Endothelial cell of umbilical vein (primary cell): ENCODE results near the gene TNFRSF11A. TPM values are rescaled to one million over a fixed set of nuclear protein-coding genes. Genes with fewer than 3 reads are reported as not detected.

Source experiments
- BruUV-seq: library from RNA; stranded (reverse); fragments of 400-500 nt; replicated peaks from 2 replicates; lab custom pipeline; 2021; lab: Mats Ljungman, UMichigan
- CTCF ChIA-PET: fragments of 300-600, 350-600 bp; sonication (Branson Sonifier 250); formaldehyde crosslinking; loops from one replicate; lab custom pipeline; 2021; ENCODE audit warnings: antibody characterized with exemption, inconsistent platforms; lab: Charles Lee
- POLR2A ChIA-PET: fragments of 300-600, 350-600 bp; sonication (Branson Sonifier 250); formaldehyde crosslinking; loops from one replicate; lab custom pipeline; 2021; ENCODE audit warnings: antibody characterized with exemption, inconsistent platforms; lab: Charles Lee
- DNase-seq: peaks from one replicate; pipeline ENCODE4 v3.0.0-alpha.2; 2011; ENCODE audit warnings: low read depth, low spot score
- FAIRE-seq: peaks from 2 replicates; lab custom pipeline; 2011; peaks lifted over from hg19 to GRCh38; lab: Jason Lieb, UNC
- H2AFZ ChIP-seq: 2 replicates; pipeline ENCODE4 v1.6.0; 2012; ENCODE audit warnings: low read depth, low read length, control low read depth, inconsistent platforms
- H3K27ac ChIP-seq: 2 replicates; pipeline ENCODE4 v1.5.1; 2011; ENCODE audit warnings: low read depth, mild to moderate bottlenecking, control low read depth, low read length, moderate library complexity; ENCODE audit not compliant: insufficient read depth
- H3K27me3 ChIP-seq, 2 experiments: 2 replicates each; pipeline versions ENCODE4 v1.6.0 to v1.6.1; 2011; ENCODE audit warnings: low read length in 2 of 2, mixed read lengths in 1 of 2; ENCODE audit not compliant: control insufficient read depth in 2 of 2, insufficient read depth in 2 of 2
- H3K36me3 ChIP-seq, 2 experiments: 2 replicates in 1 of 2; 3 replicates in 1 of 2; pipeline ENCODE4 v1.5.1; 2011; ENCODE audit warnings: low read length in 2 of 2, mild to moderate bottlenecking in 1 of 2, moderate library complexity in 1 of 2; ENCODE audit not compliant: control insufficient read depth in 2 of 2, insufficient read depth in 2 of 2; ENCODE audit errors: extremely low read depth in 1 of 2
- H3K4me1 ChIP-seq: 3 replicates; pipeline ENCODE4 v1.5.1; 2011; ENCODE audit warnings: mild to moderate bottlenecking, low read length; ENCODE audit not compliant: control insufficient read depth, insufficient read depth; ENCODE audit errors: extremely low read depth
- H3K4me2 ChIP-seq: 2 replicates; pipeline ENCODE4 v1.6.1; 2011; ENCODE audit warnings: low read length, control low read depth, mixed read lengths; ENCODE audit not compliant: insufficient read depth
- H3K4me3 ChIP-seq, 3 experiments: fragments of 200-600 bp in 1 of 3; sonication (generic), shearing (Covaris generic) in 1 of 3; replicated peaks in 1 of 3; 2 replicates each; pipeline ENCODE4 v1.5.1; 2011 to 2016; ENCODE audit warnings: control low read depth in 3 of 3, low read length in 3 of 3, mild to moderate bottlenecking in 2 of 3, inconsistent platforms in 1 of 3, low read depth in 1 of 3, moderate library complexity in 1 of 3; ENCODE audit not compliant: insufficient read depth in 1 of 3
- H3K79me2 ChIP-seq: 2 replicates; pipeline ENCODE4 v1.6.0; 2012; ENCODE audit warnings: low read length, inconsistent platforms; ENCODE audit not compliant: control insufficient read depth, insufficient read depth
- H3K9ac ChIP-seq: replicated peaks from 2 replicates; pipeline ENCODE3; 2011; ENCODE audit warnings: low read length, control low read depth; ENCODE audit not compliant: insufficient read depth; ENCODE audit errors: extremely low read depth
- H3K9me1 ChIP-seq: replicated peaks from 3 replicates; pipeline ENCODE4 v1.6.0; 2011; ENCODE audit warnings: mild to moderate bottlenecking, low read length; ENCODE audit not compliant: control insufficient read depth, insufficient read depth; ENCODE audit errors: extremely low read depth
- H3K9me3 ChIP-seq: replicated peaks from 2 replicates; pipeline ENCODE4 v1.5.1; 2012; ENCODE audit warnings: low read length, inconsistent platforms; ENCODE audit not compliant: control insufficient read depth, insufficient read depth
- H4K20me1 ChIP-seq: replicated peaks from 2 replicates; pipeline ENCODE3; 2011; ENCODE audit warnings: mild to moderate bottlenecking, low read length; ENCODE audit not compliant: control insufficient read depth, insufficient read depth; ENCODE audit errors: extremely low read depth
- EZH2 ChIP-seq: IDR thresholded peaks from 2 replicates; pipeline ENCODE4 v1.6.1; 2012; ENCODE audit warnings: borderline replicate concordance, low read depth, mild to moderate bottlenecking, moderate library complexity, low read length, inconsistent platforms; ENCODE audit not compliant: severe bottlenecking
- FOS ChIP-seq: IDR thresholded peaks from 2 replicates; pipeline ENCODE4 v1.6.1; 2011; ENCODE audit warnings: mild to moderate bottlenecking, low read length, moderate library complexity, borderline replicate concordance; ENCODE audit not compliant: insufficient read depth
- GATA2 ChIP-seq: IDR thresholded peaks from 2 replicates; pipeline ENCODE4 v1.7.0; 2011; ENCODE audit warnings: low read depth, mild to moderate bottlenecking, moderate library complexity, mixed read lengths, low read length; ENCODE audit not compliant: insufficient read length, insufficient read depth
- JUN ChIP-seq: IDR thresholded peaks from 2 replicates; pipeline ENCODE4 v1.6.1; 2011; ENCODE audit warnings: borderline replicate concordance, low read depth; ENCODE audit not compliant: insufficient read length, insufficient read depth
- MYC ChIP-seq: IDR thresholded peaks from one replicate; pipeline ENCODE4 v1.6.1; 2011; ENCODE audit warnings: mild to moderate bottlenecking, low read depth, low read length
- POLR2A ChIP-seq: IDR thresholded peaks from 2 replicates; pipeline ENCODE4 v1.6.1; 2012; ENCODE audit warnings: low read depth, mild to moderate bottlenecking, control low read depth, low read length
- POLR2AphosphoS5 ChIP-seq: IDR thresholded peaks from 2 replicates; pipeline ENCODE4 v1.6.1; 2012; ENCODE audit warnings: low read depth, mild to moderate bottlenecking, control low read depth, low read length, moderate library complexity; ENCODE audit not compliant: insufficient read depth
- dilution Hi-C: fragments of 300-500 bp; cut with MboI; formaldehyde crosslinking; loops from one replicate; pipeline ENCODE4 v1.15.0; 2019; ENCODE audit warnings: low sequenced_read_pairs; ENCODE audit not compliant: extremely low pct_ligation_motif_present
- intact Hi-C: fragments of 100-400 bp; cut with micrococcal nuclease; formaldehyde crosslinking; loops from one replicate; pipeline ENCODE4 v1.10.0; 2022
- polyA plus RNA-seq, 4 experiments: library from polyadenylated mRNA; depleted of rRNA in 3 of 4; stranded (reverse) in 3 of 4; unstranded in 1 of 4; fragments of >200 nt; gene quantifications; 2 replicates each; pipeline versions ENCODE4 v1.2.1 to v1.2.3, GENCODE V29; 2011 to 2012; ENCODE audit warnings: missing spikeins in 1 of 4
- total RNA-seq: library from RNA; stranded (reverse); gene quantifications from 2 replicates; pipeline ENCODE4 v1.2.3, GENCODE V29; 2021
- TF ChIP-seq, protein P1 (sequence below), 2 donors: IDR thresholded peaks; 1 replicate in 1 of 2; 2 replicates in 1 of 2; pipeline ENCODE4 v1.5.1; 2011; ENCODE audit warnings: low read length in 2 of 2, mild to moderate bottlenecking in 2 of 2, moderate library complexity in 2 of 2, control low read depth in 1 of 2, inconsistent platforms in 1 of 2, low read depth in 1 of 2; ENCODE audit not compliant: insufficient read depth in 1 of 2; ENCODE audit errors: extremely low read depth in 1 of 2
- TF ChIP-seq, protein P2 (sequence below): IDR thresholded peaks from 2 replicates; pipeline ENCODE4 v1.6.1; 2011; ENCODE audit not compliant: insufficient read depth, insufficient read length

TNFRSF11A gene
- total and polyA plus RNA-seq, 2 donors (not counting 3 experiments of a cell fraction or from before 2014, with no cell fraction given) = 10.4 to 11.1 TPM

DNA sequence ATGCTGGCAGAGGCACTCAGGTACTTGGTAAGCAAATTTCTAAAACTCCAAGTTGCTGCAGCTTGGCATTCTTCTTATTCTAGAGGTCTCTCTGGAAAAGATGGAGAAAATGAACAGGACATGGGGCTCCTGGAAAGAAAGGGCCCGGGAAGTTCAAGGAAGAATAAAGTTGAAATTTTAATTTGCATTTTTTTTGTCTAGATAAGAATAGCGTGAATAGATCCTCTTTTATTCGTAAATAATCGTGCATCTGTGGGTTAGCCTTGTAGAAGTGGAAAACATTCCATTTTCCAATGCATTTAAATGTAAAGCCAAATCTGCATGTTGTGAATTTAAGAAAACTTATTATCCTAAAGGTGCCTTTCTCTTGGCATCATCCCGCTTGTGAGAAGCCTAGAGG lies 61.0 kb downstream of the TNFRSF11A start:
- no peaks in the 10 kb centered on the region for H3K79me2 ChIP-seq
- no peaks in the 10 kb centered on the region for H3K9me1 ChIP-seq
- CTCF ChIA-PET = no interaction called here
- intact Hi-C loops = no loop called here
- dilution Hi-C loops = no loop called here
- H3K27ac ChIP-seq = no peak overlapping the region
- H4K20me1 ChIP-seq = no peaks in the 10 kb centered on the region
- H2AFZ ChIP-seq = no peak overlapping the region
- H3K27me3 ChIP-seq = no peaks in the 10 kb centered on the region
- peaks cover 0 to 7% of the 10 kb centered on the region in 2 experiments for H3K36me3 ChIP-seq
- H3K4me2 ChIP-seq = no peak overlapping the region
- TF ChIP-seq, protein P1, sequence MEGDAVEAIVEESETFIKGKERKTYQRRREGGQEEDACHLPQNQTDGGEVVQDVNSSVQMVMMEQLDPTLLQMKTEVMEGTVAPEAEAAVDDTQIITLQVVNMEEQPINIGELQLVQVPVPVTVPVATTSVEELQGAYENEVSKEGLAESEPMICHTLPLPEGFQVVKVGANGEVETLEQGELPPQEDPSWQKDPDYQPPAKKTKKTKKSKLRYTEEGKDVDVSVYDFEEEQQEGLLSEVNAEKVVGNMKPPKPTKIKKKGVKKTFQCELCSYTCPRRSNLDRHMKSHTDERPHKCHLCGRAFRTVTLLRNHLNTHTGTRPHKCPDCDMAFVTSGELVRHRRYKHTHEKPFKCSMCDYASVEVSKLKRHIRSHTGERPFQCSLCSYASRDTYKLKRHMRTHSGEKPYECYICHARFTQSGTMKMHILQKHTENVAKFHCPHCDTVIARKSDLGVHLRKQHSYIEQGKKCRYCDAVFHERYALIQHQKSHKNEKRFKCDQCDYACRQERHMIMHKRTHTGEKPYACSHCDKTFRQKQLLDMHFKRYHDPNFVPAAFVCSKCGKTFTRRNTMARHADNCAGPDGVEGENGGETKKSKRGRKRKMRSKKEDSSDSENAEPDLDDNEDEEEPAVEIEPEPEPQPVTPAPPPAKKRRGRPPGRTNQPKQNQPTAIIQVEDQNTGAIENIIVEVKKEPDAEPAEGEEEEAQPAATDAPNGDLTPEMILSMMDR (IDR thresholded peaks at IDR 0.05; ENCODE audit: extremely low read depth in 1 of 2, insufficient read depth in 1 of 2, low read depth in 1 of 2, low read length in 2 of 2) = no peak
- TF ChIP-seq JUN = no peak
- POLR2A ChIA-PET = no interaction called here
- no peaks in the 10 kb centered on the region for H3K4me1 ChIP-seq
- no peak for DNase-seq
- H3K9me3 ChIP-seq = no peaks in the 10 kb centered on the region
- H3K4me3 ChIP-seq = no peak overlapping the region
- no peak for FAIRE-seq
- no peak overlapping the region for H3K9ac ChIP-seq
- no TSS peak for BruUV-seq

- CTCF ChIA-PET = no interaction called here
- H2AFZ ChIP-seq = no peak overlapping the region
- no peak overlapping the region for H3K4me2 ChIP-seq
- H3K9ac ChIP-seq = no peak overlapping the region
- no peak overlapping the region for H3K4me3 ChIP-seq
- H3K9me3 ChIP-seq = no peaks in the 10 kb centered on the region
- FAIRE-seq (no peak), DNase-seq (peak; percentile 26)
- no TSS peak for BruUV-seq
- no peaks in the 10 kb centered on the region for H3K27me3 ChIP-seq
- H3K36me3 ChIP-seq = peaks cover 0 to 7% of the 10 kb centered on the region in 2 experiments
- POLR2A ChIA-PET = no interaction called here
- no peak overlapping the region for H3K27ac ChIP-seq
- no peaks in the 10 kb centered on the region for H3K4me1 ChIP-seq
- H4K20me1 ChIP-seq = no peaks in the 10 kb centered on the region
- no peaks in the 10 kb centered on the region for H3K79me2 ChIP-seq
- no peaks in the 10 kb centered on the region for H3K9me1 ChIP-seq
- TF ChIP-seq EZH2 (no peak), MYC (no peak), JUN (no peak), FOS (no peak), GATA2 (no peak), POLR2A (no peak), POLR2AphosphoS5 (no peak)
- TF ChIP-seq, protein P2, sequence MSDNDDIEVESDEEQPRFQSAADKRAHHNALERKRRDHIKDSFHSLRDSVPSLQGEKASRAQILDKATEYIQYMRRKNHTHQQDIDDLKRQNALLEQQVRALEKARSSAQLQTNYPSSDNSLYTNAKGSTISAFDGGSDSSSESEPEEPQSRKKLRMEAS = no peak
- TF ChIP-seq, protein P1 (IDR thresholded peaks at IDR 0.05; ENCODE audit: extremely low read depth in 1 of 2, insufficient read depth in 1 of 2, low read depth in 1 of 2, low read length in 2 of 2) = no peak
- intact Hi-C loops = no loop called here
- dilution Hi-C loops = no loop called here
Measured at GRCh38 chr18:62386601-62387000, 61.5 kb downstream of the TNFRSF11A start.
